GM12878 (cell line): ENCODE results near the gene ME1. TPM values are rescaled to one million over a fixed set of nuclear protein-coding genes. Genes with fewer than 3 reads are reported as not detected.

Source experiments
- ATAC-seq: fragments of 200-7000 bp; cut with Tn5 transposase; 3 replicates; pipeline ENCODE4 v1.9.1; 2020; ENCODE audit warnings: mild to moderate bottlenecking, moderate library complexity
- BruUV-seq: library from RNA; stranded (reverse); fragments of 400-500 nt; replicated peaks from 2 replicates; lab custom pipeline; 2021; lab: Mats Ljungman, UMichigan
- CTCF ChIA-PET: fragments of 300-600 bp; sonication (Branson Sonifier 250); formaldehyde crosslinking; extraction: SDS; loops from one replicate; lab custom pipeline; 2021; ENCODE audit warnings: inconsistent platforms; lab: Yijun Ruan, JAX
- POLR2A ChIA-PET: fragments of 350-600 bp; formaldehyde crosslinking; extraction: SDS; loops from one replicate; lab custom pipeline; 2021; ENCODE audit warnings: inconsistent platforms; lab: Charles Lee
- RAD21 ChIA-PET: fragments of 300-600 bp; sonication (Branson Sonifier 250); formaldehyde crosslinking; loops from one replicate; lab custom pipeline; 2023; ENCODE audit warnings: antibody characterized with exemption; ENCODE audit not compliant: unreplicated experiment; lab: Charles Lee
- SMC1A ChIA-PET: fragments of 300-600 bp; sonication (Branson Sonifier 250); formaldehyde crosslinking; loops from one replicate; lab custom pipeline; 2023; ENCODE audit not compliant: unreplicated experiment, uncharacterized antibody; lab: Charles Lee
- DNase-seq: peaks from one replicate; pipeline ENCODE4 v3.0.0-alpha.2; 2011; ENCODE audit warnings: low read depth, low spot score
- FAIRE-seq: peaks from 3 replicates; lab custom pipeline; 2011; peaks lifted over from hg19 to GRCh38; lab: Jason Lieb, UNC
- H2AFZ ChIP-seq: 2 replicates; pipeline ENCODE4 v1.6.0; 2011; ENCODE audit warnings: low read depth, low read length, control low read depth; ENCODE audit not compliant: control insufficient read depth
- H3K27ac ChIP-seq: 2 replicates; pipeline ENCODE4 v1.5.1; 2011; ENCODE audit warnings: control low read depth; ENCODE audit not compliant: control insufficient read depth, insufficient read depth
- H3K27me3 ChIP-seq, 2 experiments: replicated peaks in 1 of 2; 2 replicates each; pipeline versions ENCODE4 v1.6.0 to v1.6.1; 2011; ENCODE audit warnings: low read length in 1 of 2; ENCODE audit not compliant: control insufficient read depth in 2 of 2, insufficient read depth in 2 of 2
- H3K36me3 ChIP-seq, 2 experiments: 2 replicates each; pipeline ENCODE4 v1.5.1; 2011; ENCODE audit warnings: low read length in 1 of 2; ENCODE audit not compliant: control insufficient read depth in 2 of 2, insufficient read depth in 2 of 2
- H3K4me1 ChIP-seq: 2 replicates; pipeline ENCODE4 v1.6.1; 2011; ENCODE audit warnings: mild to moderate bottlenecking, low read length, moderate library complexity, mixed read lengths; ENCODE audit not compliant: control insufficient read depth, insufficient read depth
- H3K4me2 ChIP-seq: 2 replicates; pipeline ENCODE4 v1.6.0; 2011; ENCODE audit warnings: control low read depth; ENCODE audit not compliant: control insufficient read depth, insufficient read depth
- H3K4me3 ChIP-seq: fragments of 200-600 bp; sonication (generic); 2 replicates; pipeline ENCODE4 v1.5.1; 2016
- H3K79me2 ChIP-seq: 2 replicates; pipeline ENCODE4 v1.6.0; 2011; ENCODE audit warnings: low read length; ENCODE audit not compliant: control insufficient read depth, insufficient read depth
- H3K9ac ChIP-seq: 2 replicates; pipeline ENCODE4 v1.8.0; 2011; ENCODE audit warnings: low read length, control low read depth, mixed read lengths; ENCODE audit not compliant: control insufficient read depth, insufficient read depth
- H3K9me3 ChIP-seq: replicated peaks from 3 replicates; pipeline ENCODE4 v1.5.1; 2011; ENCODE audit warnings: mild to moderate bottlenecking, low read length; ENCODE audit not compliant: control insufficient read depth, insufficient read depth
- H4K20me1 ChIP-seq: 2 replicates; pipeline ENCODE4 v1.6.0; 2011; ENCODE audit not compliant: control insufficient read depth, insufficient read depth
- E2F4 ChIP-seq: IDR thresholded peaks from 2 replicates; pipeline ENCODE4 v1.6.1; 2012; ENCODE audit warnings: low read depth, low read length, improper control_type of control experiment
- MTA3 ChIP-seq: IDR thresholded peaks from 2 replicates; pipeline ENCODE4 v1.6.1; 2012; ENCODE audit warnings: low read length, inconsistent platforms, borderline replicate concordance
- TCF7 ChIP-seq: IDR thresholded peaks from 2 replicates; pipeline ENCODE4 v1.6.1; 2014; ENCODE audit warnings: antibody characterized with exemption, borderline replicate concordance
- WGBS: methylation state at CpG from one replicate; pipeline ENCODE4 v1.1.6; 2016; ENCODE audit warnings: low lambda C conversion rate; ENCODE audit not compliant: insufficient replicate concordance, insufficient coverage; ENCODE audit errors: missing lambda C conversion rate; 5-methylcytosine and 5-hydroxymethylcytosine counted together
- in situ Hi-C: fragments of 300-500 bp; cut with MboI; formaldehyde crosslinking; loops from 9 replicates; pipeline ENCODE4 v1.14.3; 2018; ENCODE audit warnings: mixed read lengths
- intact Hi-C: fragments of 100-400 bp; cut with micrococcal nuclease; formaldehyde crosslinking; loops from one replicate; pipeline ENCODE4 v1.14.2; 2022; ENCODE audit not compliant: unreplicated experiment
- polyA plus RNA-seq, 11 experiments: library from polyadenylated mRNA; depleted of rRNA in 4 of 11; unstranded in 6 of 11; stranded (reverse) in 5 of 11; fragments of >200 nt; fragmentation: Nextera tagmentation in 4 of 11; fragmentation: Illumina TruSeq in 1 of 11; extraction: Ambion mirVana in 4 of 11; extraction: Trizol in 1 of 11; gene quantifications; 1 replicate in 1 of 11; 2 replicates in 10 of 11; pipeline versions ENCODE4 v1.2.1 to v1.2.3, GENCODE V29; 2011 to 2016; ENCODE audit warnings: inconsistent platforms in 2 of 11, missing spikeins in 2 of 11, low read depth in 1 of 11
- total RNA-seq, 4 experiments: library from RNA; depleted of rRNA in 3 of 4; stranded (reverse); fragments of >200 nt in 3 of 4; fragmentation: Illumina TruSeq in 1 of 4; extraction: Trizol in 1 of 4; gene quantifications; 2 replicates each; pipeline versions ENCODE4 v1.2.1 to v1.2.3, GENCODE V29; 2013 to 2021

ME1 gene
- total and polyA plus RNA-seq, 10 of the 15 experiments (the other 5 are each of a cell fraction or from before 2014, with no cell fraction given): 3.6 to 11.8 (median 8.4) TPM

DNA sequence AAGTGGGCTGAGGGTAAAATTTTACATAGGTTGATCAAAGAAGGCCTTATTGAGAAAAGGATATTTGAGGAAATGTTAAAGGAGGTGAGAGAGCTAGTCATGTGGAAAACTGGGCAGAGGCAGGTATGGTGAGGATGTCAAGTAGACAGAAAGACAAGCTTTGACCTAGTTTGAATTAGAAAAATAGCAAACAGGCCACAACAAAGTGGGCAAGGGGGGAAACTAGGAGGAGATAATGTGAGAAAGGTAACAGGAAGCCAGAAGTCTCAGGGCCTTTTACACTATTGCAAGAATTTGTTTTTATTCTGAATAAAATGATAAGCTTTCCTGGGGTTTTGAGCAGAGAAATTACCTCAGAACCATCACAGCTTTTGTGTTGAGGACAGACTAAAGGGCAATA lies 122.0 kb downstream of the ME1 start (continued):
- TF ChIP-seq E2F4: no peak

- ChIA-PET CTCF (interaction anchor here (0.5 to 2.2 kb wide), 3 partner anchors 9 to 151 kb away, joined by 3 to 4 read pairs (median 3); no protein-coding TSS in a partner anchor), POLR2A (no interaction called here), RAD21 (no interaction called here), SMC1A (interaction anchor here (0.8 to 1.4 kb wide), 3 partner anchors 13 to 43 kb away, joined by 3 to 4 read pairs (median 3); no protein-coding TSS in a partner anchor)
- H3K9me3 ChIP-seq: no peaks in the 10 kb centered on the region
- in situ Hi-C loops: no loop called here
- 3% methylated on average over 1 of the region's 1 CpG for WGBS
- H3K36me3 ChIP-seq: no peaks in the 10 kb centered on the region
- DNase-seq: no peak
- intact Hi-C loops: no loop called here
- BruUV-seq: no TSS peak
- ATAC-seq: no peak
- H3K27ac ChIP-seq: no peak overlapping the region
- FAIRE-seq: no peak
- H3K9ac ChIP-seq: no peak overlapping the region
- H2AFZ ChIP-seq: no peak overlapping the region
- H3K27me3 ChIP-seq: no peaks in the 10 kb centered on the region
- no peaks in the 10 kb centered on the region for H3K79me2 ChIP-seq
- no peak overlapping the region for H3K4me3 ChIP-seq
- no peak overlapping the region for H3K4me2 ChIP-seq
- H4K20me1 ChIP-seq: no peaks in the 10 kb centered on the region
- no peaks in the 10 kb centered on the region for H3K4me1 ChIP-seq
- TF ChIP-seq MTA3: no peak
- TF ChIP-seq, all 136 proteins: peak for 0
These were observed 123.0 kb downstream of the ME1 start for GRCh38 chr6:83307849-83308248.

GRCh38 chr6:83303426-83303825 lies 127.4 kb downstream of the ME1 start:
- H3K4me3 ChIP-seq: no peak overlapping the region
- TF ChIP-seq TCF7: no peak
- H3K27ac ChIP-seq: no peak overlapping the region
- no peak for DNase-seq
- POLR2A ChIA-PET: no interaction called here
- FAIRE-seq: no peak
- H3K4me1 ChIP-seq: no peaks in the 10 kb centered on the region
- in situ Hi-C loops: no loop called here
- no peaks in the 10 kb centered on the region for H3K9me3 ChIP-seq
- H2AFZ ChIP-seq: no peak overlapping the region
- 0% methylated on average over 1 of the region's 1 CpG for WGBS
- H3K36me3 ChIP-seq: no peaks in the 10 kb centered on the region
- no peak for ATAC-seq
- no peaks in the 10 kb centered on the region for H3K79me2 ChIP-seq
- RAD21 ChIA-PET: no interaction called here
- H4K20me1 ChIP-seq: no peaks in the 10 kb centered on the region
- H3K27me3 ChIP-seq: no peaks in the 10 kb centered on the region
- no peak overlapping the region for H3K4me2 ChIP-seq
- SMC1A ChIA-PET: interaction anchor here (1.2 kb wide), 1 partner anchor 16 kb away, joined by 3 read pairs; no protein-coding TSS in a partner anchor
- BruUV-seq: no TSS peak
- CTCF ChIA-PET: no interaction called here
- no peak overlapping the region for H3K9ac ChIP-seq
- intact Hi-C loops: no loop called here
